GM18517 (cell line): ENCODE measurements around the gene NUDCD2.

Source experiments
- ATAC-seq: cut with Tn5 transposase; IDR thresholded peaks from one replicate; pipeline ENCODE4 v1.9.1; 2021; ENCODE audit warnings: mild to moderate bottlenecking, moderate library complexity; ENCODE audit not compliant: unreplicated experiment

NUDCD2 gene

GRCh38 chr5:163459819-163460561, at the start of gene NUDCD2:
NUDCD2 (minus strand) TSS chr5:163460102; CDS start chr5:163460050, 52 bp downstream.
- peak; percentile 64 for ATAC-seq

- ATAC-seq: no peak
These were observed 49.5 kb upstream of the NUDCD2 start for GRCh38 chr5:163509291-163509951.

- ATAC-seq: no peak
These were observed 48.9 kb upstream of the NUDCD2 start for GRCh38 chr5:163508753-163509152.

GRCh38 chr5:163506726-163507125, 46.8 kb upstream of the NUDCD2 start:
- no peak for ATAC-seq

- ATAC-seq: peak; percentile 27
These were observed 46.2 kb upstream of the NUDCD2 start for GRCh38 chr5:163506095-163506457.

- peak; percentile 90 for ATAC-seq
These were observed 45.6 kb upstream of the NUDCD2 start, which contains the start of gene MAT2B for GRCh38 chr5:163505368-163506094. MAT2B (plus strand) TSS chr5:163505619; CDS start chr5:163505687, 68 bp downstream.

- no peak for ATAC-seq
These were observed 45.1 kb upstream of the NUDCD2 start for GRCh38 chr5:163505049-163505367.

GRCh38 chr5:163504079-163504931, 44.4 kb upstream of the NUDCD2 start:
- no peak for ATAC-seq

GRCh38 chr5:163503106-163504078, 43.5 kb upstream of the NUDCD2 start:
- ATAC-seq: no peak

GRCh38 chr5:163502521-163502920, 42.6 kb upstream of the NUDCD2 start:
- no peak for ATAC-seq

- no peak for ATAC-seq
These were observed 39.0 kb upstream of the NUDCD2 start for GRCh38 chr5:163498886-163499285.

- peak; percentile 67 for ATAC-seq
These were observed 37.4 kb upstream of the NUDCD2 start for GRCh38 chr5:163497315-163497714.

- ATAC-seq: no peak
These were observed 36.4 kb upstream of the NUDCD2 start for GRCh38 chr5:163496286-163496685.

- no peak for ATAC-seq
These were observed 29.8 kb upstream of the NUDCD2 start for GRCh38 chr5:163489745-163490075.

- ATAC-seq: no peak
These were observed 29.3 kb upstream of the NUDCD2 start for GRCh38 chr5:163489055-163489744.

- no peak for ATAC-seq
These were observed 19.0 kb upstream of the NUDCD2 start for GRCh38 chr5:163478982-163479271.

- no peak for ATAC-seq
These were observed 18.5 kb upstream of the NUDCD2 start for GRCh38 chr5:163478126-163478981.

GRCh38 chr5:163475411-163475810, 15.5 kb upstream of the NUDCD2 start:
- no peak for ATAC-seq
